ENCODE data around the gene GRHPR.
A peak's percentile ranks its signal among the peaks of the same experiment; 100 is the strongest.

GRHPR gene

GRCh38 chr9:37398464-37399025 lies 24.0 kb upstream of the GRHPR start:
- DNase-seq (ENCODE audit: low read depth): no peak

DNA sequence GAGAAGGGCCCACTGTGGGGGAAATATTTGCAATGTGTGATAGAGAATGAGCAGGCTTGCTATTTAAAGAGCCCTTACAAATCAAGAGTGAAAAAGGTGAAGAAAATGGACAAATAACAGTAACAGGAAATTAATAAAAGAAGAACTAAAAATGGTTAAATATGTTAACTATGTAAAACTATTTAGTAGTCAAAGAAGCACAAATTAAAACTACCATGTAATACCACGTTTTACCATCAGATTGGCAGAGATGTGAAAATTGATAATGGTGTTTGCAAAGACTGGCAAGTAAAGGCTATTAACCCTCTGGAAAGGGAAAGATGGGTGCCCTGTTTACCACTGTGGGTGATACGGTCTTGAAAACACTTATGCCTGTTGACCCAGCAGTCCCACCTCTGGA lies 23.2 kb upstream of the GRHPR start:
- no peak for DNase-seq (ENCODE audit: low read depth)

DNA sequence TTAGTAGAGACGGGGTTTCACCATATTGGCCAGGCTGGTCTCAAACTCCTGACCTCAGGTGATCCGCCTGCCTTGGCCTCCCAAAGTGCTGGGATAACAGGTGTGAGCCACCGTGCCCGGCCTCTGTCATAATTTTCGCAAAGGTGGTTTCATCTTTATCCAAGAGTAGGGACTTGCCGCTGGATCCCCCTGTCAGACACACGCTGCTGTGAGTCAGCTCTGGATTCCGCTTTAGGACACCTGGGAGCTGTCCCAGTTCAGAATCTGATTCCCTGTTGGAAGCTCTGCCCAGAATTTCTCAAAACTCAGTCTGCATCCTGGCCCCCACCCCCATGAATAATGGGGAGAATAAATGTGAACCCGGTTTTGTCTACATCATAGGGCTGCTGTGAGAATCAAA lies 17.9 kb upstream of the GRHPR start:
- DNase-seq (ENCODE audit: low read depth): no peak

- DNase-seq (ENCODE audit: low read depth): no peak
Measured at GRCh38 chr9:37405350-37405749, 17.1 kb upstream of the GRHPR start.

- no peak for DNase-seq (ENCODE audit: low read depth)
Measured at GRCh38 chr9:37405764-37406380, 16.6 kb upstream of the GRHPR start.

- no peak for DNase-seq (ENCODE audit: low read depth)
Measured at GRCh38 chr9:37406603-37407401, 15.7 kb upstream of the GRHPR start.

GRCh38 chr9:37407468-37407867 lies 15.0 kb upstream of the GRHPR start:
- no peak for DNase-seq (ENCODE audit: low read depth)

GRCh38 chr9:37408933-37409710 lies 13.4 kb upstream of the GRHPR start:
- peak; percentile 52 for DNase-seq (ENCODE audit: low read depth)

DNA sequence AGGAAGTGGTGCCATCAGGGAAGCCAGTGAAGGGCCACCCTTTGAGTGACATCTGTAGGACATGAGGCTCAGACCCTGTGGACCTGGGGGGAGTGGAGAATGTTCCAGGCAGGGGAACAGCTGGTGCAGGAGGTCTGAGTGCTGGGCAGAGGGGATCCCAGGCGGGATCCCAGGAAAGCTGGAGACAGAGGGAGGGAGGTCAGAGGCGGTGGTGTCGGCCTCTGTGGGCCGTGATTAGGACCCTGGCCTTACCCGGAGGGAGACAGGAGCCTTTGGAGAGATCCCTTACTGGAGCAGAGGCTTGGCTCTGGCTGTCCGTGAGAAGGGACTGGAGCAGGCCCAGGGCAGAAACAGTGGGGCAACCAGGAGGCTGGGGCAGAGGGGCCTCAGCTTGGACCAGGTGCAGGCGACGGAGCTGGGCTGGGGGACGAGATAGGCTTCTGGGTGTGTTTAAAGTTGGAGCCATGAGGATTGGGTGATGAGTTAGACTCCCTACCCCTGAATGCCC lies 12.1 kb upstream of the GRHPR start:
- DNase-seq (ENCODE audit: low read depth): no peak

- peak; percentile 10 for DNase-seq (ENCODE audit: low read depth)
Measured at GRCh38 chr9:37410969-37411785, 11.3 kb upstream of the GRHPR start.

- no peak for DNase-seq (ENCODE audit: low read depth)
Measured at GRCh38 chr9:37412431-37413151, 9.9 kb upstream of the GRHPR start.

- DNase-seq (ENCODE audit: low read depth): no peak
Measured at GRCh38 chr9:37413311-37413710, 9.2 kb upstream of the GRHPR start.

- no peak for DNase-seq (ENCODE audit: low read depth)
Measured at GRCh38 chr9:37414503-37414943, 8.0 kb upstream of the GRHPR start.

- peak; percentile 71 for DNase-seq (ENCODE audit: low read depth)
Measured at GRCh38 chr9:37415011-37415719, 7.3 kb upstream of the GRHPR start.

DNA sequence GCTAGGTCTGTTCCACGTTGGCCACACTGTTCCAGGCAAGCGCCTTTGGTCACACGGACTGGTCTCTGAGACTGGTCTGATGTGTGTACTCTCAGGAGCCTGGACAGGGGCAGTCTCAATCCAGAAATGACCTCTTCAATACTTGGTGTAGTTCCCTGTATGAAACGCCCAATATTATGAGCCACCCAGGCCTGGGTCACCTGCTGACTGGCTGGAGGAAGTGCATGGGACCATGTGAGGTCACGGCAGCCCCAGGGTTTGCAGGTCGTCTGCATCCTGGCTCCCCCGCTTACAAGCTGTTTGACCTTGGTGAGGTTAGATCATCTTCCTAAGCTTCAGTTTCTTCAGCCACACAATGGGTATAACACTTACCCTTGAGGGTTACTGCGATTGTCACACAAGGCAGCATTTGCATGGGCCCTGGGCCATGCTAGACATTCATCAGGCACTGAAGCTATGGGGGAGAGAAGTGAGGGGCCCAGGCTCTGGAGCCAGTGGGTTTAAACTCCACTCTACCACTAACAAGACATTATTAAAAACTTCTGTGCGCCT lies 5.2 kb upstream of the GRHPR start:
- no peak for DNase-seq (ENCODE audit: low read depth)

- DNase-seq (ENCODE audit: low read depth): no peak
Measured at GRCh38 chr9:37417857-37418618, 4.5 kb upstream of the GRHPR start.

DNA sequence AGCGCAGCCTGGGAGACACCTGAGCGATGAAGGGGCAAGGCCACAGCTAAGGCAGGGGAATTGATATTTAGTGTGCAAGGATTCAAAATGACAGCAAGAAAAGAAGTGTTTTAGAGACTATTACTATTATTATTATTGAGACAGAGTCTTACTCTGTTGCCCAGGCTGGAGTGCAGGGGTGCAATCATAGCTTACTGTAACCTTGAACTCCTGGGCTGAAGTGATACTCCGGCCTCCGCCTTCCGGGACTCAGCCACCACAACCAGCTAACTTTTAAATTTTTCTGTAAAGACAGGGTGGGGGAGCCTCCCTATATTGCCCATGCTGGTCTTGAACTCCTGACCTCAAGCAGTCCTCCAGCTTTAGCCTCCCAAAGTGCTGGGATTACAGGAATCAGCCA lies 3.3 kb upstream of the GRHPR start:
- no peak for DNase-seq (ENCODE audit: low read depth)

DNA sequence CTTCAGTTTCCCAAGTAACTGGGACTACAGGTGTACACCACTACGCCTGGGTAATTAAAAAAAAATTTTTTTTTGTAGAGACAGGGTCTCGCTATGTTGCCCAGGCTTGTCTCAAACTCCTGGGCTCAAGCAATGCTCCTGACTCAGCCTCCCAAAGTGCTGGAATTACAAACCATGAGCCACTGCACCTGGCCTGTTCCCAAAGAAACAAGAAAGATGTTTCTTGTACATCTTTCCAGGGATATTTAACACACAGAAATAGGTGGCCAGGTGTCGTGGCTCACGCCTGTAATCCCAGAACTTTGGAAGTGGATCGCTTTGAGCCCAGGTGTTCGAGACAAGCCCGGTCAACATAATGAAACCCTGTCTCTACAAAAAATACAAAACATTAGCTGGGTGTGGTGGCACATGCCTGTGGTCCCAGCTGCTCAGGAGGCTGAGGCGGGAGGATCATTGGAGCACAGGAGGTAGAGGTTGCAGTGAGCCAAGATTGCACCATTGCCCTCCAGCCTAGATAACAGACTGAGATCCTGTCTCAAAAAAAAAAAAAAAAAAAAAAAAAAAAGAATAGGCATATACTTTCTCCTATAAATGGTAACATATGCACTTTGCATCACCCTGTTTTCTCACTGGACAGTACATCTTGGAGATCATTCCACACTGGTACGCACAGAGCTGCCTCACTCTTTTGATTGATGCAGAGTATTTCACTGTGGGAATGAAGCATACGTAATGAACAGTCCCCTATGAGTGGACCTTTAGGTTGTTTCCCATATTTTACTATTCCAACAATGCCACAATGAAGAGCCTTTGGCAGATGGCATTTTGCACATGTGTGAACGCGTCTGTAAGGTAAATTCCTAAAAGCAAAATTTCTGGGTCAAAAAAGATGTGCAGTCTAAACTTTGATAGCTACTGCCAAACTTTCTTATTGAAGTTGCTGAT lies 2.0 kb upstream of the GRHPR start:
- DNase-seq (ENCODE audit: low read depth): no peak

Measured in activated T-cell treated with anti-CD3 and anti-CD28 coated beads for 24 hours (primary cell).